ENCODE measurements around the gene A1CF. TPM values are rescaled to one million over a fixed set of nuclear protein-coding genes. Genes with fewer than 3 reads are reported as not detected.

Gene A1CF
- total and polyA plus RNA-seq, 2 of the 8 experiments (the other 6 are each of a cell fraction or from before 2014, with no cell fraction given): not detected

- TF ChIP-seq CHD7 (IDR thresholded peaks at IDR 0.05; ENCODE audit: insufficient replicate concordance, low read length) (no peak), ATF3 (IDR thresholded peaks at IDR 0.05; ENCODE audit: insufficient read depth, low read depth, low read length) (no peak), RXRA (IDR thresholded peaks at IDR 0.05; ENCODE audit: insufficient read depth, low read depth, low read length) (no peak), PHF8 (conservative IDR thresholded peaks at IDR 0.05; ENCODE audit: low read depth, low read length) (no peak), TCF12 (IDR thresholded peaks at IDR 0.05; ENCODE audit: low read depth, low read length) (no peak), HDAC2 (IDR thresholded peaks at IDR 0.05; ENCODE audit: borderline replicate concordance in 1 of 2, low read depth in 2 of 2, low read length in 2 of 2) (no peak), TAF7 (optimal IDR thresholded peaks at IDR 0.05; ENCODE audit: borderline replicate concordance, low read depth, low read length) (no peak)
Observed at GRCh38 chr10:50918529-50918928, 33.1 kb upstream of the A1CF start (continued).
